Duodenal mucosa (tissue), 2 donors: ENCODE data around the gene PCDHGA12.
"Not testable (repeated sequence)": the region's sequence is repeated elsewhere in the genome, so short reads cannot be mapped to it uniquely, and the experiment has no call there.

Source experiments
- H3K27ac ChIP-seq: one replicate; pipeline ENCODE4 v1.7.0; 2013; ENCODE audit warnings: low read depth, low read length
- H3K27me3 ChIP-seq, 2 donors: one replicate each; pipeline ENCODE4 v1.7.0; 2013; ENCODE audit warnings: low read length in 2 of 2, control low read depth in 1 of 2; ENCODE audit not compliant: insufficient read depth in 2 of 2, control insufficient read depth in 1 of 2
- H3K36me3 ChIP-seq, 2 donors: one replicate each; pipeline ENCODE4 v1.7.0; 2013; ENCODE audit warnings: low read length in 2 of 2, control low read depth in 1 of 2; ENCODE audit not compliant: insufficient read depth in 2 of 2, control insufficient read depth in 1 of 2
- H3K4me1 ChIP-seq, 2 donors: one replicate each; pipeline ENCODE4 v1.7.0; 2013; ENCODE audit warnings: low read length in 2 of 2, control low read depth in 1 of 2; ENCODE audit not compliant: insufficient read depth in 2 of 2, control insufficient read depth in 1 of 2
- H3K4me3 ChIP-seq, 2 donors: one replicate each; pipeline ENCODE4 v1.7.0; 2013; ENCODE audit warnings: low read length in 2 of 2, low read depth in 1 of 2
- H3K9ac ChIP-seq, 2 donors: one replicate each; pipeline ENCODE4 v1.7.0; 2013; ENCODE audit warnings: low read length in 2 of 2, low read depth in 1 of 2
- H3K9me3 ChIP-seq, 2 donors: one replicate each; pipeline ENCODE4 v1.7.0; 2013; ENCODE audit warnings: low read length in 2 of 2, control low read depth in 1 of 2; ENCODE audit not compliant: control insufficient read depth in 1 of 2

PCDHGA12 gene

DNA sequence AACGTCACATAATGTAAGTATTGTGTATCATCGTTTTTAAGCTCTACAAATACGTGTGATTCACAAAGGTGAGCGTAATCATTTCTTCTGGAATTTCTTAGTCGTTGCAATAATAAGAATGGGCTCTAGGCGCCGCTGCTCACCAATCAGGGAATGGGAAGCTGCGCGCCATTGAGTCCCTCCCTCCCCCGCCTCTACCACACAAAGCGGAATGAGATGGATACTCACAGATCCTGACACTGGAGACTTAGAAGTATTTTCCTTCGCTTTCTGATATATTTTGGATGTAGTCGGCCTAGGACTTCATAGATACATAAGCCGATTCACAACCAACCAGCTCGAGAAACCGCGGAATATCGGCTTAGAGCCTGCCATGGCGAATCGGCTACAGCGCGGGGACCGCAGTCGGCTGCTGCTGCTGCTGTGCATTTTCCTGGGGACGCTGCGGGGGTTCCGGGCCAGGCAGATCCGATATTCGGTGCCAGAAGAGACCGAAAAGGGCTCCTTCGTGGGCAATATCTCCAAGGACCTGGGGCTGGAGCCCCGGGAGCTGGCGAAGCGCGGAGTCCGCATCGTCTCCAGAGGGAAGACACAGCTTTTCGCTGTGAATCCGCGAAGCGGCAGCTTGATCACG lies 9.3 kb upstream of the PCDHGA12 start, which contains the start of gene PCDHGA11:
Gene PCDHGA11, plus strand, starts transcription at position 197 of the 634 bp plus-strand sequence. Its CDS starts 177 bp downstream, at position 374.
- Histone ChIP-seq H3K9ac (no peak within 1 kb of the TSS), H3K36me3 (peaks cover 3 to 4% of the 10 kb centered on the region in 2 donors), H3K4me3 (peak within 1 kb of the TSS; percentile 53 to 59), H3K4me1 (no peaks in the 10 kb centered on the region), H3K27ac (no peak within 1 kb of the TSS), H3K9me3 (peaks cover 54 to 83% of the 10 kb centered on the region in 2 donors), H3K27me3 (peaks cover 0 to 8% of the 10 kb centered on the region in 2 donors)

GRCh38 chr5:141421489-141421855 lies 8.8 kb upstream of the PCDHGA12 start:
- Histone ChIP-seq H3K36me3 (peaks cover 3 to 4% of the 10 kb centered on the region in 2 donors), H3K27me3 (peaks cover 0 to 8% of the 10 kb centered on the region in 2 donors), H3K9ac (no peak overlapping the region), H3K9me3 (peaks cover 57 to 86% of the 10 kb centered on the region in 2 donors), H3K4me1 (no peaks in the 10 kb centered on the region), H3K4me3 (peak overlapping the region; percentile 53 to 59), H3K27ac (no peak overlapping the region)

- Histone ChIP-seq H3K9me3 (peaks cover 65 to 96% of the 10 kb centered on the region in 2 donors), H3K27me3 (peaks cover 0 to 8% of the 10 kb centered on the region in 2 donors), H3K4me1 (no peaks in the 10 kb centered on the region), H3K9ac (no peak overlapping the region), H3K27ac (no peak overlapping the region), H3K36me3 (peaks cover 3 to 4% of the 10 kb centered on the region in 2 donors), H3K4me3 (no peak overlapping the region)
Observed at GRCh38 chr5:141422742-141423291, 7.5 kb upstream of the PCDHGA12 start.

- H3K9ac ChIP-seq, result no peak overlapping the region
- no peaks in the 10 kb centered on the region for H3K27me3 ChIP-seq
- H3K27ac ChIP-seq, result no peak overlapping the region
- no peak overlapping the region for H3K4me3 ChIP-seq
- H3K36me3 ChIP-seq, result no peaks in the 10 kb centered on the region
- H3K4me1 ChIP-seq, result no peaks in the 10 kb centered on the region
- peaks cover 56 to 73% of the 10 kb centered on the region in 2 donors for H3K9me3 ChIP-seq
Observed at GRCh38 chr5:141427783-141428426, 2.4 kb upstream of the PCDHGA12 start.

- H3K36me3 ChIP-seq, result no peaks in the 10 kb centered on the region
- no peak overlapping the region for H3K9ac ChIP-seq
- peak overlapping the region in 1 of 2 donors; percentile 32 for H3K4me3 ChIP-seq
- no peaks in the 10 kb centered on the region for H3K27me3 ChIP-seq
- H3K4me1 ChIP-seq, result no peaks in the 10 kb centered on the region
- no peak overlapping the region for H3K27ac ChIP-seq
- H3K9me3 ChIP-seq, result peaks cover 43 to 49% of the 10 kb centered on the region in 2 donors
Observed at GRCh38 chr5:141431286-141431685, 979 bp downstream of the PCDHGA12 start.

DNA sequence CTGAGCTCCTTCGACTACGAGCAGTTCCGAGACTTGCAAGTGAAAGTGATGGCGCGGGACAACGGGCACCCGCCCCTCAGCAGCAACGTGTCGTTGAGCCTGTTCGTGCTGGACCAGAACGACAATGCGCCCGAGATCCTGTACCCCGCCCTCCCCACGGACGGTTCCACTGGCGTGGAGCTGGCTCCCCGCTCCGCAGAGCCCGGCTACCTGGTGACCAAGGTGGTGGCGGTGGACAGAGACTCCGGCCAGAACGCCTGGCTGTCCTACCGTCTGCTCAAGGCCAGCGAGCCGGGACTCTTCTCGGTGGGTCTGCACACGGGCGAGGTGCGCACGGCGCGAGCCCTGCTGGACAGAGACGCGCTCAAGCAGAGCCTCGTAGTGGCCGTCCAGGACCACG lies 2.0 kb downstream of the PCDHGA12 start:
- Histone ChIP-seq H3K9me3 (peaks cover 35 to 40% of the 10 kb centered on the region in 2 donors), H3K4me3 (peak overlapping the region in 1 of 2 donors; percentile 9)
- H3K9ac ChIP-seq, H3K27me3 ChIP-seq, H3K36me3 ChIP-seq, H3K4me1 ChIP-seq, H3K27ac ChIP-seq: not testable (repeated sequence)

GRCh38 chr5:141432726-141433125 lies 2.4 kb downstream of the PCDHGA12 start:
- not testable (repeated sequence) for H3K27ac ChIP-seq, H3K9ac ChIP-seq, H3K36me3 ChIP-seq, H3K4me3 ChIP-seq, H3K27me3 ChIP-seq, H3K4me1 ChIP-seq
- peaks cover 31 to 36% of the 10 kb centered on the region in 2 donors for H3K9me3 ChIP-seq

- Histone ChIP-seq H3K4me3 (no peak overlapping the region), H3K9ac (no peak overlapping the region), H3K27me3 (no peaks in the 10 kb centered on the region), H3K9me3 (peaks cover 21 to 29% of the 10 kb centered on the region in 2 donors), H3K4me1 (no peaks in the 10 kb centered on the region), H3K36me3 (no peaks in the 10 kb centered on the region), H3K27ac (no peak overlapping the region)
Observed at GRCh38 chr5:141434006-141434405, 3.7 kb downstream of the PCDHGA12 start.

- no peaks in the 10 kb centered on the region for H3K27me3 ChIP-seq
- H3K4me3 ChIP-seq, result no peak overlapping the region
- no peak overlapping the region for H3K9ac ChIP-seq
- no peaks in the 10 kb centered on the region for H3K36me3 ChIP-seq
- no peaks in the 10 kb centered on the region for H3K4me1 ChIP-seq
- H3K9me3 ChIP-seq, result peaks cover 13 to 25% of the 10 kb centered on the region in 2 donors
- H3K27ac ChIP-seq, result no peak overlapping the region
Observed at GRCh38 chr5:141437221-141437620, 6.9 kb downstream of the PCDHGA12 start.

- no peak overlapping the region for H3K4me3 ChIP-seq
- no peaks in the 10 kb centered on the region for H3K27me3 ChIP-seq
- no peak overlapping the region for H3K9ac ChIP-seq
- no peaks in the 10 kb centered on the region for H3K36me3 ChIP-seq
- H3K9me3 ChIP-seq, result peaks cover 9 to 17% of the 10 kb centered on the region in 2 donors
- H3K4me1 ChIP-seq, result no peaks in the 10 kb centered on the region
- H3K27ac ChIP-seq, result no peak overlapping the region
Observed at GRCh38 chr5:141439411-141440141, 9.3 kb downstream of the PCDHGA12 start.
